RCC 7860 (cell line): ENCODE data around the gene GAPT.
"Not testable (repeated sequence)": the region's sequence is repeated elsewhere in the genome, so short reads cannot be mapped to it uniquely, and the experiment has no call there.

Source experiments
- DNase-seq: peaks from one replicate; pipeline ENCODE4 v3.0.0-alpha.2; 2015; ENCODE audit warnings: low spot score
- FAIRE-seq: peaks from 2 replicates; lab custom pipeline; 2012; peaks lifted over from hg19 to GRCh38; lab: Jason Lieb, UNC

The GAPT gene

DNA sequence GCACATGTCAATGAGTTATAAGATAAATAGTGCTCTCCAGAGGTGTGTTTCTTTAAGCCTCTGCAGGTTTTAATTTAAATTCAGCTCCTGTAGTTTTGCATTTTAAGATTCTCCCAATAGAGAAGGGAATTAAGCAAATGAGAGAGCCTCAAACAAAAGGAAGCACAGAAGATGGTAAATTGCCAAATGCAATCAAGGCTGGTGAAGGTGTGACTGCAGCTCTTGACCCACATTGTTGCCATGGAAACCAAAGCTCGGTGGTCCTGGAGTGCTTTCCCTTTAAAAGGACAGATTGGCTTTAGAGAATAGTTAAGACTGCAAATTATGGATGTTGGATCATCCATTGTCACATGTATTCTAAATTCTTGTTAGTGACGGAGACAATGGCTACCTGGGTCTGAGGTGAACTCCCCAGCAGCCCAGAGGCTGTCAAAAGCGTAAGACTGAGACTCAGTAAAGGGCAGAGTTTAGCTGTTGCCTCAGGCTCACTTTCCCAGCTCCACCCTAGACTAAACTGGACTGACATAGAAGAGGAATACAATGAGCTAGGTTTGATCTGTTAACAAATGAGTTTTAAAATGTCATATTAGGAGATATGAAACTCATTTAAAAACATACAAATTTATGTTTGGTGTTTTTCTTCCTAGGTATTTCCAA is 12.3 kb downstream of the GAPT start:
- DNase-seq (no peak), FAIRE-seq (no peak)

DNA sequence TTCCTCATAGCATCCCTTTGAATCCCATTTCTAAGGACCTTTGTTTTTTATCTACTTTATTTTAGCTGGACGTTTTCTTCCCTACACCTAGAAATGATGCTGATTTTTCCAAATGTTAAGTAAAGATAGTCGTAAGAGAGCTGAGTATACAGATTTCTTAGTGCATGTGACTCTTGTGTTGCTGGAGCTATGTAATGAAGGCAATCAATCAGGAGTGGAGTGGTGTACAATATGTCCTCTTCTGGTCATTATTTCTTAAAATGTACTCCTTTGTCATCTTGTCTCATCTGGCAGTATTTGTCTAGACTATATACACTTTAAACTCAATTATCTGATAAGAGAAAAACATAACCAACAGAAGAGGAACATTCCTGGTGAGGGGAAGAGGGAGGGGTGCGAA is 13.5 kb downstream of the GAPT start:
- DNase-seq (no peak), FAIRE-seq (no peak)

DNA sequence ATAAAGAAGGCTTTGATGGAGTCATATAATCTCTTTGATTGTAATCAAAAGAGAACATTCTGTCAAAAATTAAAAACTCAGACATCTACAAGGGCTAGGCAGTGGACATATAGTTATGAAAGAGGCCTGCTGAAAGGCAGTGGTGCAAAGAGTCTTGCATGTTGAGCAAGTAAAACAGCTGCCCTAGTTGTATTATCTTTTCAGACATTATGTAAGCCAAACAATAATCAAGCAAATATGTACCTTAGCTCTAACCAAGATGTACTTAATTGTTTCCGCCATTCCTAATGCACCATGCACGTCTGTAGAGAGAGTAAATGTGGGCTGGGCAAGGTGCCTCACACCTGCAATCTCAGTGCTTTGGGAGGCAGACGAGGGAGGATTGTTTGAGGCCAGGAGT is 14.3 kb downstream of the GAPT start:
- FAIRE-seq, result no peak
- no peak for DNase-seq

DNA sequence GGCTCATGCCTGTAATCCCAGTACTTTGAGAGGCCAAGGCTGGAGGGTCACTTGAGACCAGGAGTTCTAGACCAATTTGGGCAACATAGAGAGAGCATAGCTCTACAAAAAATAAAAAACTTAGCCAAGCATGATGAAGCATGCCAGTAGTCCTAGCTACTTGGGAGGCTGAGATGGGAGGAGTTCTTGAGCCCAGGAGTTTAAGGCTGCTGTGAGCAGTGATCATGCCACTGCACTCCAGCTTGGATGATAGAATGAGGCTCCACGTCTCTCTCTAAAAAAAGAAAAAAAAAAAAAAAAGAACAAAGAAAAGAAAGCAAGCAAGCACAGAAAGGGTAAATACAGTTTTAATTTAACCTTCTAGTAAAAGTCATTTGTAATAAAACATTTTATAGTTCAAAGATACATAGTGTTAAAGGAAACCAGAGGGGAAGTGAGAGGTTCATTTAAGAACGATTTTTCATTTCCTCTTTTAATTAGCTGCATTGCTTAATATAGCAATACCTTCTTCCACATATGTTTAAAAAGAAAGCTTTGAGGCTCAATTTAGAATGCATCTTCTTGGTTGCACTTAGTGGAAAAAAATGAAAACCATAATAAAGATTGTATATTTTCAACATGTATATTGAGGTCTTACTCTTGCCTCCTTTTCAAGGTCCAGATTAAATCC is 14.9 kb downstream of the GAPT start:
- no peak for DNase-seq
- no peak for FAIRE-seq

DNA sequence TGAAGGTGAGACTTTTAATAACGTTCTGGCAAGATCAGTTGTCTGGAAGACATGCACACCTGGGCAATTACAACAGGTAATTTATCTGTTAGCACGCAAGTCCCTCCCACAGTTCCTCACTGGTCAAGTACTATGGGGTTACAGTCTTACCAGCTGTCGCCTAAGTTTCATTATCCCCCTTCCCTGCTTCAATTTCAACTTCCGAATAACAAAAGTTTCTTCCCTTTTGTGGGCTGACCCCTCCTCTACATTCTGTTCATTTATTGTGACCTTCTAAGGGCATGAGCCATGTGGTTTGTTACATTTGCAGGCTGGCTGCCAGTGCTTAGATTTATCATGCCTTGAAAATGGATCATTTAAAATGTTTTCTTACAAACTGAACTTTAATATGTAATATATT is 16.5 kb downstream of the GAPT start:
- FAIRE-seq (no peak), DNase-seq (no peak)

DNA sequence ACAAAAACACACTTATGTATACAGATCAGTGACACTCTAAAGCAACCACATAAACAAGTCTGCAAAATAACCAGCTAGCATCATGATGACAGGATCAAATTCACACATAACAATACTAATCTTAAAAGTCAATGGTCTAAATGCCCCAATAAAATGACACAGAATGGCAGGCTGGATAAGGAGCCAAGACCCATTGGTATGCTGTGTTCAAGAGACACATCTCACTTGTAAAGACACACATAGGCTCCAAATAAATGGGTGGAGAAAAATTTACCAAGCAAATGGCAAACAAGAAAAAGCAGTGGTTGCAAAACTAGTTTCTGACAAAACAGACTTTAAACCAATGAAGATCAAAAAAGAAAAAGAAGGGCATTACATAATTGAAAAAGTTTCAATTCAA is 26.0 kb downstream of the GAPT start:
- FAIRE-seq (no peak), DNase-seq (no peak)

DNA sequence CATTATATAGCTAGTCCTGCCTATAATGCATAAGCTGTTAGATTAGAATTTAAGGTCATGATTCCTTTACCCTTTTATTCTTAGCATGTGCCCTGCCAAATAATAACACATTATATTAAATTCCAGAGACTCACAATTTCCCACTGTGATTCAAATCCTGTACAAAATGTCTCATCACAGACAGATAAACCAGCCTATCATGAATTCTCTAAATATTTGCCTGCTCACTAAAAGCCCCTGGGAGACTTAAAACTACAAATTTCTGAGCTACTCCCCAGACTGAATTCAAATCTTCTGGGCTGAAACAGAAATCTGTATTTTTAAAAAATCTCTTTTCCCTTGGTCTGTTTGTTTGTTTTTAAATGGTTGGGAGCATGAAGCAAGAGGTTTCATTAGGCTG is 32.7 kb downstream of the GAPT start:
- DNase-seq (no peak), FAIRE-seq (no peak)

DNA sequence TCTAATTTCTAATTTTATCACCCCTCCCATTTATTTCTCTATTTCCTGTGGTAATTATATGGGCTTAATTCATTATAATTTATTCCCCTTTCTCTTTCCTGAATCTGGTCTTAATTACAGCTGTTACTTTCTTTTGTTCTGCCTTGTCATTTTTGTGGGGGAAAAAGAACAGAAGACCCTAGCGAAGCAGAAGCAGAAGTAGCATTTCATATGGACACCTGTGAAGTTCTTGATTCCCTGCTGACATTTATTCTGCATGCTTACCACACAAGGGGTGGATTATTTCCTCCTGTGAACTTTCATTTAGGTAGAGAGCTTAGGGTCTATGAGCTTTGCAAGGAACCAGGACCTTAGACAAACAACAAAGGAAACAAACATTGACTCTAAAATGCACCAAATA is 33.3 kb downstream of the GAPT start:
- no peak for DNase-seq
- FAIRE-seq, result no peak

DNA sequence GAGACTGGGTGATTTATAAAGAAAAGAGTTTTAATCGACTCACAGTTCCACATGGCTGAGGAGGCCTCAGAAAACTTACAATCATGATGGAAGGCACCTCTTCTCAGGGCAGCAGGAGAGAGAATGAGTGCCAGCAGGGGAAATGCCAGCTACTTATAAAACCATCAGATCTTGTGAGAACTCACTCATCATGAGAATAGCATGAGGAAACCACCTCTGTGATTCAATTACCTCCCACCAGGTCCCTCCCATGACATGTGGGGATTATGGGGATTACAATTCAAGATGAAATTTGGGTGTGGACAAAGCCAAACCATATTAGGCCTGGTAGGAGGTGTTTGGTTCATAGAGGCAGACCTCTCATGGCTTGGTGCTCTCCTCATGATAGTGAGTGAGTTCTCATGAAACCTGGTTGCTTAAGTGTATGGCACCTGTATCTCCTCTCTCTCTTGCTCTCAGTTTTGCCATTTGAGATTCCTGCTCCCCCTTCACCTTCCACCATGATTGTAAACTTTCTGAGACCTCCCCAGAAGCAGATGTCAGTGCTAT is 39.8 kb downstream of the GAPT start:
- no peak for DNase-seq
- no peak for FAIRE-seq

DNA sequence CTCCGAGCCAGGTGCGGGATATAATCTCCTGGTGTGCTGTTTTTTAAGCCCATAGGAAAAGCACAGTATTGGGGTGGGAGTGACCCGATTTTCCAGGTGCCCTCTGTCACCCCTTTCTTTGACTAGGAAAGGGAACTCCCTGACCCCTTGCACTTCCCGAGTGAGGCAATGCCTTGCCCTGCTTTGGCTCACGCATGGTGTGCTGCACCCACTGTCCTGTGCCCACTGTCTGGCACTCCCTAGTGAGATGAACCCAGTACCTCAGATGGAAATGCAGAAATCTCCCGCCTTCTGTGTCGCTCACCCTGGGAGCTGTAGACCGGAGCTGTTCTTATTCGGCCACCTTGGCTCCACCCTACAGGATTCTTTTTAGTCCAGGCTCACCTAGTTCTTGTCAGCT is 50.7 kb downstream of the GAPT start:
- not testable (repeated sequence) for FAIRE-seq, DNase-seq

DNA sequence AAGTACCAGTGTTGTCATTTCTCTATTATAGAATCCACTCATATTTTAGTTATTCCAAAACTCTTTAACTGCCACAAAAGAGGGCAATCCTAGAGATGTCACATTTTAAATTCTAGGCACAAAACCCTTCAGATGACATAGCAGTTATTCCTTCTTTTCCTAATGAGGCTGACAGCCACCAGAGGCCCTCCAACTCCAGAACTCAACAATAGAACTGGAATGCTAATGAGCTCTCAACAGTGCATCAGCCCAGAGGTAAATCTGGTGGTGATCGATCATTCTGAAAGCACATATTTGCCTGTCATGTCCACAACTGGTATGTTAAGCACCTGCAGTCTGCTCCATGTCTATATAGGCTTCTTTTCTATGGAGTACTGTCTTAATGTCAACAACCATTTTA is 51.5 kb downstream of the GAPT start:
- FAIRE-seq, result no peak
- no peak for DNase-seq

DNA sequence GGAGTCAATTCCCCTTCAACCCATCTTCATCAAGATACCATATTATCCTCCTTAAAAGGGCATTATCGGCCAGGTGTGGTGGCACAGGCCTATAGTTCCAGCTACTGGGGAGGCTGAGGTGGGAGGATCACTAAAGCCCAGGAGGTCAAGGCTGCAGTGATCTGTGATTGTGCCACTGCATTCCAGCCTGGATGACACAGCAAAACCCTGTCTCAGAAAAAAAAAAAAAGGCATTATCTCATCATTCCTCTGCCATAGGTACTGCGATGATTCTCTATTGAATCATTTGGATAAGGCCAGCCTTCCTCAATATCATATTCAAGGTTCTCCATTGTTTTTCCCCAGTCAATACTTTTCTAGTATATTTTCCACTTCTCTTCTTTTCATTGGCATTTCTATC is 52.5 kb downstream of the GAPT start:
- DNase-seq (peak; percentile 42), FAIRE-seq (no peak)

DNA sequence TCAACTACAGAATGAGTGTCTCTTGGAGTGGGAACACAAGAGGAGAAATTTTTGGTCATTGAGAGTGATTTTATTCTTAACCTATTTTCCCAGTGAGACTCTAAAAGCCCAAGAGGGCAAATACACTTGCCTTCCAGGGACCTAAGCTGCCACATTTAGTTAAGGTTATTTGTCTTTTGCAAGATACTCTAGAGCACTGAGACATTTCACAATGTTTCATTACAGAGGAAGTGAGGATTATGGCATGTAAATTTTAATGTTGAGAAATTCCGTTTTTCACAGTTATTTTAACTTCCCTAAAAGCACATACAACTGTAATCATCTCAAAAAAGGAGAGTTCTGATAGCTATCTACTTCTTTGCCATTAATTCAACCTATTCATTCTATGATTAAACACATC is 53.0 kb downstream of the GAPT start:
- no peak for FAIRE-seq
- DNase-seq, result no peak

DNA sequence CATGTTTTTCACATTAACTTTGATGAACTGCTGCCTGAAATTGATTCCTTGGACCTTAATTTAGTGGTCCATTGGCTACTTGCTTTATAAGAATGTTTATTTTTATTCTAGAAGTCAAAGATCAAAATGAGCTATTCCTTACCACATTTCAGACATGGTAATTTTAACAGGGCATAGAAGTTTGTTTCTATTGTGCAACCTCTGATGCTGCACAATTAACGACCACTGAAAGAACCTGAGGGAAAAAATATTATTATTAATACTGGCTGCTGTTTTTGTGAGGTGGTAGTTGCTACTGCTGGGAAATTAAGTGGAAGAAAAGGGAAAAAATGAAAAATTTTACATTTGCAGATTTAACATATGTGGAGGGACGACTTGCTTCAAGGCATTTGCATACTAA is 53.7 kb downstream of the GAPT start:
- no peak for DNase-seq
- no peak for FAIRE-seq

DNA sequence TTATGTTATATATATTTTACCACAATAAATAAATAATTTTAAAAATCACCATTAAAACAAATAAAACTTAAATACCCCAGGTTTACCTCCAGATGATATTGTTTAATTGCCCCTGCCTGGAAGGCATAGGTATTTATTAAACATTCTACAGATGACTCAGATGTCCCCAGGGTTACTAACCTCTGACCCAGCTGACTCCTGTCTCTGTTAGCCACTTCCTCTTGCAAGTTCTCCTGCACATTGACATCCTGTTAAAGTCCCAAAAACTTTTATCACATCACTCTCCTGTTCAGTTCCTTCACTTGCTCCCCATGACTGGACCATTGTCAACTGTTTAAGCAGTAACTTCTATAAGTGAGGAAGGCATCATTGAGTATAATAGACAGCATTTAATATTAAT is 54.7 kb downstream of the GAPT start:
- DNase-seq, result peak; percentile 29
- FAIRE-seq, result no peak
